ENCODE data around the gene DIP2C. TPM values are rescaled to one million over a fixed set of nuclear protein-coding genes. Genes with fewer than 3 reads are reported as not detected.

Gene DIP2C
- total RNA-seq, 6 experiments from 2014 or later, result 23.2 to 28.9 (median 26.3) TPM

GRCh38 chr10:393787-394438 lies 295.6 kb downstream of the DIP2C start:
- H3K9me3 Mint-ChIP-seq, result no peaks in the 10 kb centered on the region

GRCh38 chr10:393106-393745 lies 296.2 kb downstream of the DIP2C start:
- H3K27ac Mint-ChIP-seq, result no peak overlapping the region
- no peaks in the 10 kb centered on the region for H3K4me1 Mint-ChIP-seq (ENCODE audit: low read depth)
- peaks cover 16% of the 10 kb centered on the region for H3K36me3 Mint-ChIP-seq (ENCODE audit: low read depth)
- no peaks in the 10 kb centered on the region for H3K27me3 Mint-ChIP-seq (ENCODE audit: insufficient read depth)
- no peaks in the 10 kb centered on the region for H3K9me3 Mint-ChIP-seq
- no peak overlapping the region for H3K4me3 Mint-ChIP-seq
- TF ChIP-seq, protein P1, sequence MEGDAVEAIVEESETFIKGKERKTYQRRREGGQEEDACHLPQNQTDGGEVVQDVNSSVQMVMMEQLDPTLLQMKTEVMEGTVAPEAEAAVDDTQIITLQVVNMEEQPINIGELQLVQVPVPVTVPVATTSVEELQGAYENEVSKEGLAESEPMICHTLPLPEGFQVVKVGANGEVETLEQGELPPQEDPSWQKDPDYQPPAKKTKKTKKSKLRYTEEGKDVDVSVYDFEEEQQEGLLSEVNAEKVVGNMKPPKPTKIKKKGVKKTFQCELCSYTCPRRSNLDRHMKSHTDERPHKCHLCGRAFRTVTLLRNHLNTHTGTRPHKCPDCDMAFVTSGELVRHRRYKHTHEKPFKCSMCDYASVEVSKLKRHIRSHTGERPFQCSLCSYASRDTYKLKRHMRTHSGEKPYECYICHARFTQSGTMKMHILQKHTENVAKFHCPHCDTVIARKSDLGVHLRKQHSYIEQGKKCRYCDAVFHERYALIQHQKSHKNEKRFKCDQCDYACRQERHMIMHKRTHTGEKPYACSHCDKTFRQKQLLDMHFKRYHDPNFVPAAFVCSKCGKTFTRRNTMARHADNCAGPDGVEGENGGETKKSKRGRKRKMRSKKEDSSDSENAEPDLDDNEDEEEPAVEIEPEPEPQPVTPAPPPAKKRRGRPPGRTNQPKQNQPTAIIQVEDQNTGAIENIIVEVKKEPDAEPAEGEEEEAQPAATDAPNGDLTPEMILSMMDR (IDR thresholded peaks at IDR 0.05), result no peak
- no peak for DNase-seq

More at GRCh38 chr10:393787-394438, 295.6 kb downstream of the DIP2C start:
- no peaks in the 10 kb centered on the region for H3K27me3 Mint-ChIP-seq (ENCODE audit: insufficient read depth)
- no peak overlapping the region for H3K4me3 Mint-ChIP-seq
- no peak for DNase-seq
- TF ChIP-seq, protein P1 (IDR thresholded peaks at IDR 0.05), result no peak
- H3K4me1 Mint-ChIP-seq (ENCODE audit: low read depth), result no peaks in the 10 kb centered on the region
- no peak overlapping the region for H3K27ac Mint-ChIP-seq
- peaks cover 13% of the 10 kb centered on the region for H3K36me3 Mint-ChIP-seq (ENCODE audit: low read depth)

DNA sequence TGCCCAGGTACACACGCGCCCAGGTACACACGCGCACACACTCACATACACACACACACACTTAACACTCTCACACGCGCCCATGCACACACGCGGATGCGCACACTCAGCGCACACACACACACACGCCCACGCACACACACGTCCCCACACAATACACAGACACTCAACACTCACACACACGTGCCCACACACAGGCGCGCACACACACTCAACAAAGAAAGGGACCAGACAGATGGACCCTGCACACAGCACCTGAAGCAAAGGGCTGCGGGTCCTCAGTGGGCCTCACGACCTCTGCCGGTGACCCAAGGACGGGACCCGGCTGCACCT lies 296.8 kb downstream of the DIP2C start:
- Mint-ChIP-seq H3K36me3 (ENCODE audit: low read depth) (peaks cover 16% of the 10 kb centered on the region), H3K4me3 (no peak overlapping the region), H3K4me1 (ENCODE audit: low read depth) (no peaks in the 10 kb centered on the region), H3K9me3 (no peaks in the 10 kb centered on the region), H3K27ac (no peak overlapping the region), H3K27me3 (ENCODE audit: insufficient read depth) (no peaks in the 10 kb centered on the region)
- TF ChIP-seq, protein P1 (IDR thresholded peaks at IDR 0.05), result no peak
- DNase-seq, result no peak

DNA sequence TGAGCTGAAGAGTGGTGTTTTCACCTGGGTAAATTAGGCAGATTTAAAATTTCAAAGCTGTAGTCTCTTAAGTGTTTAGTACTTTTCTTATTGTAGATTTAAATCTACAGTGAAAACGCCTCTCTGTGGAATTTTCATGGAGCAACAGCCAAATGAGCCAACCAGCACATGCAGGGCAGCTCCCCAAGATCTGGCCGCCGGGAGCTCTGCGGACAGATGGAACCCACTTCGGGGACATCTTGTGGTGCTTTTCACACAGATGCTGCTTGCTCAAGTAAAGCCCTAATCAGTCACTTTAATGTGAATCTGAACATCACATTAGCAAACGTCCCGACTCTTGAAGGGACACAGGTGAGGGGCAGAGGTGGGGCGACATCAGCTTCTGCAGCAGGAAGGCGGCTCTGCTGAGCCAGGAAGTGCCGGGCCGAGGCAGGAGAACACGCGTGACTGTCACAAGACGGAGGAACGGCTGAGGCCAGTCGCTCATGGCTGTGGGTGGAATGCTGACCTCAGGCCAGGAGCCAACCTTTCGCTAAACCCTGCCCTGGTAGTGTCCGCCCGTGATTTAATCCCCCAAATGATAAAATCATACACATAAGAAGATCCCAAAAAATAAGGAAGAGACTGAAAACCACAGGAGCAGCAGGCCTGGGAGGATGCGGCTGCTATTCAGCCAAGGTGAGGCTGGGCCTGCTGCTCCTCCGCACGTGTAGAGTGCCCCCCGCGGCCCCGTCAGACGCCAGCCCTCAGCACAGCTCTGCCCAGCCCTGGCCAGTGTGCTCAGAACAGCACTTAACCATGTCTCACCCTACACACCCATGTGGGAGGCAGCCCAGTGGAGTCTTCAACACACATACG lies 297.4 kb downstream of the DIP2C start:
- DNase-seq, result no peak
- no peaks in the 10 kb centered on the region for H3K27me3 Mint-ChIP-seq (ENCODE audit: insufficient read depth)
- H3K4me1 Mint-ChIP-seq (ENCODE audit: low read depth), result no peaks in the 10 kb centered on the region
- peaks cover 18% of the 10 kb centered on the region for H3K36me3 Mint-ChIP-seq (ENCODE audit: low read depth)
- H3K4me3 Mint-ChIP-seq, result no peak overlapping the region
- no peaks in the 10 kb centered on the region for H3K9me3 Mint-ChIP-seq
- TF ChIP-seq, protein P1 (IDR thresholded peaks at IDR 0.05), result no peak
- H3K27ac Mint-ChIP-seq, result no peak overlapping the region

DNA sequence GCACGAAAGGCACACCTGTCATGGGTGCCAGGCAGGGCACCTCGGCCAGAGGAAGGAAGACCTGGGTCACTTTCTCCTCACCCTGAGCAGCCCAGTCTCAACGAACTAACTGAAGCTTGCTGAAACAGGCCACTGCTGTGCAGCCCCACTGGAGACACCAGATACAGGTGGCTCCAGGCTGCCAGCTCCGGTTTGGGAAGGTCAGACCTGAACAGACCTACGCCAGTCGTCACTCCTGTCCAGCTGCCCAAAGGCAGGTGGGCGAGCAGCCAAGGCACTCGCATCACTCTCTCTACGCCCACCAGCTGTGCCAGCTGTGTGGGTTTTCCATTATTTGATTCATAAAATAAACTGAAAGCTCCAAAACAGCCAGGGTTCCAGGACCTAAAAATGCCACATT lies 298.2 kb downstream of the DIP2C start:
- H3K27ac Mint-ChIP-seq, result no peak overlapping the region
- DNase-seq, result no peak
- H3K9me3 Mint-ChIP-seq, result no peaks in the 10 kb centered on the region
- H3K36me3 Mint-ChIP-seq (ENCODE audit: low read depth), result peaks cover 25% of the 10 kb centered on the region
- H3K27me3 Mint-ChIP-seq (ENCODE audit: insufficient read depth), result no peaks in the 10 kb centered on the region
- TF ChIP-seq, protein P1 (IDR thresholded peaks at IDR 0.05), result no peak
- no peaks in the 10 kb centered on the region for H3K4me1 Mint-ChIP-seq (ENCODE audit: low read depth)
- H3K4me3 Mint-ChIP-seq, result no peak overlapping the region

Measured in HFFc6 (cell line).